Measurements from ENCODE around the gene KCNH2. TPM values are rescaled to one million over a fixed set of nuclear protein-coding genes. Genes with fewer than 3 reads are reported as not detected.

The KCNH2 gene
- total and polyA plus RNA-seq, 10 of the 15 experiments (the other 5 are each of a cell fraction or from before 2014, with no cell fraction given), result 0.04 to 0.24 (median 0.17) TPM; not detected in 6

DNA sequence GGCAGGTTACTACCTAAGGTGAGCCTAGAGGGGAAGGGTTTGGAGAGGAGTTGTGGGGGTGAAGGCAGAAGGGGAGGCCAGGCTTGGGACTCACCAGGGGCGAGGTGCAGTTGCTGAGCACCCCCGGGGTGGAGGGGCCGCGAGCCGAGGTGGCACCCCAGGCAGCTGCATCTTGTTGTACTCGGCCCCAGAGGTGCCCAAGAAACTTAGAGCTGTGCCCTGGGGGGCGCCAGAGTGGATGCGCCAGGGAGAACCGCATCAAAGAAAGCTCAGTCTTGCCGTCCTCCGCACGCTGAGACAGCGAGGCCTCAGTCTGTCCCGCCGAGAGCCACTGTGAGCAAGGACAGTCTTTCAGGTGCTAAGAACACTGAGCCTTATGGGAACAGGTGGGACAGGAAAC is 38.8 kb upstream of the KCNH2 start:
- no TSS peak for BruUV-seq (replicated peaks)
- ChIA-PET RAD21 (ENCODE audit: unreplicated experiment) (no interaction called here), SMC1A (ENCODE audit: uncharacterized antibody, unreplicated experiment) (no interaction called here), CTCF (interaction anchor here (1.1 to 1.9 kb wide), 3 partner anchors 11 to 54 kb away, joined by 4 to 5 read pairs (median 4); partner anchors contain the start of gene ABCB8), POLR2A (no interaction called here)
- H3K4me1 ChIP-seq (ENCODE audit: control insufficient read depth, insufficient read depth, low read length), result peaks cover 9% of the 10 kb centered on the region
- no peaks in the 10 kb centered on the region for H4K20me1 ChIP-seq (ENCODE audit: control insufficient read depth, insufficient read depth)
- no peak for TF ChIP-seq SRF (IDR thresholded peaks at IDR 0.05; ENCODE audit: low read depth in 2 of 2, low read length in 2 of 2)
- TF ChIP-seq, protein P1, sequence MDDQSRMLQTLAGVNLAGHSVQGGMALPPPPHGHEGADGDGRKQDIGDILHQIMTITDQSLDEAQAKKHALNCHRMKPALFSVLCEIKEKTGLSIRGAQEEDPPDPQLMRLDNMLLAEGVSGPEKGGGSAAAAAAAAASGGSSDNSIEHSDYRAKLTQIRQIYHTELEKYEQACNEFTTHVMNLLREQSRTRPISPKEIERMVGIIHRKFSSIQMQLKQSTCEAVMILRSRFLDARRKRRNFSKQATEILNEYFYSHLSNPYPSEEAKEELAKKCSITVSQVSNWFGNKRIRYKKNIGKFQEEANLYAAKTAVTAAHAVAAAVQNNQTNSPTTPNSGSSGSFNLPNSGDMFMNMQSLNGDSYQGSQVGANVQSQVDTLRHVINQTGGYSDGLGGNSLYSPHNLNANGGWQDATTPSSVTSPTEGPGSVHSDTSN (IDR thresholded peaks at IDR 0.05; ENCODE audit: insufficient replicate concordance, low read depth, low read length), result no peak
- no peaks in the 10 kb centered on the region for H3K9me3 ChIP-seq (replicated peaks; ENCODE audit: control insufficient read depth, insufficient read depth, low read length)
- H3K9ac ChIP-seq (ENCODE audit: control insufficient read depth, insufficient read depth, low read length), result no peak overlapping the region
- H3K27ac ChIP-seq (ENCODE audit: control insufficient read depth, insufficient read depth), result no peak overlapping the region
- no peak overlapping the region for H3K4me3 ChIP-seq
- in situ Hi-C loops (cut with MboI), result no loop called here
- H3K4me2 ChIP-seq (ENCODE audit: control insufficient read depth, insufficient read depth), result no peak overlapping the region
- DNase-seq (ENCODE audit: low read depth, low spot score) (no peak), FAIRE-seq (no peak), ATAC-seq (no peak)
- WGBS (ENCODE audit: insufficient coverage, insufficient replicate concordance, low lambda C conversion rate, missing lambda C conversion rate), result 70% methylated on average over 15 of the region's 15 CpGs
- H3K79me2 ChIP-seq (ENCODE audit: control insufficient read depth, insufficient read depth, low read length), result no peaks in the 10 kb centered on the region
- H3K27me3 ChIP-seq (replicated peaks in 1 of 2; ENCODE audit: control insufficient read depth in 2 of 2, insufficient read depth in 2 of 2, low read length in 1 of 2), result peaks cover 8 to 10% of the 10 kb centered on the region in 2 experiments; a peak in 3 of 4 replicates
- intact Hi-C loops (cut with micrococcal nuclease; ENCODE audit: unreplicated experiment), result no loop called here
- H3K36me3 ChIP-seq (ENCODE audit: control insufficient read depth in 2 of 2, insufficient read depth in 2 of 2, low read length in 1 of 2), result no peaks in the 10 kb centered on the region
- no peak overlapping the region for H2AFZ ChIP-seq (ENCODE audit: control insufficient read depth, low read depth, low read length)

DNA sequence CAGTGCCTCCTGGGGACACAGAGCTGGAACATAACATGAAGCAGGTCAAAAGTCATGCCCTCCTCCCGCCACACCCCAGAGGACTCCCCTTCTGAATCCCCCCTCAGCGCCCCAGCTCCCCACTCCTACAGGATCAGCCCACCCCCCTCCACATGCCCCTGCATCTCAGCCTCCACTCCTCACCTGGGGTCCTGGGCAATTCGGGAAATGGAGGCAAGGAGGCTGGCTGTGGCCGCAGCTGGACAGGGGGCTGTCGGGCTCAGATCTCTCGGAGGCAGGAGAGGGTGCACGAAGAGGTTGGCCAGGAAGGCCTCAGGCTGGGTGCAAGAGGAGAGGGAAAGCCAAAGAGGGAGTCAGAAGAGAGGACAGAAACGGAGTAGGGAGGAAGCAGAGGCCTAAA is 38.4 kb upstream of the KCNH2 start:
- H3K4me1 ChIP-seq (ENCODE audit: control insufficient read depth, insufficient read depth, low read length), result peaks cover 9% of the 10 kb centered on the region
- no peak for DNase-seq (ENCODE audit: low read depth, low spot score)
- ChIA-PET RAD21 (ENCODE audit: unreplicated experiment) (no interaction called here), POLR2A (no interaction called here), CTCF (interaction anchor here (1.1 to 1.9 kb wide), 3 partner anchors 12 to 54 kb away, joined by 4 to 5 read pairs (median 4); partner anchors contain the start of gene ABCB8), SMC1A (ENCODE audit: uncharacterized antibody, unreplicated experiment) (no interaction called here)
- BruUV-seq (replicated peaks), result no TSS peak
- no peak for ATAC-seq
- in situ Hi-C loops (cut with MboI) (no loop called here), intact Hi-C loops (cut with micrococcal nuclease; ENCODE audit: unreplicated experiment) (no loop called here)
- no peak overlapping the region for H3K4me3 ChIP-seq
- no peak overlapping the region for H3K9ac ChIP-seq (ENCODE audit: control insufficient read depth, insufficient read depth, low read length)
- TF ChIP-seq NR2C1 (IDR thresholded peaks at IDR 0.05) (no peak), SMARCA5 (IDR thresholded peaks at IDR 0.05) (no peak), TBL1XR1 (IDR thresholded peaks at IDR 0.05; ENCODE audit: low read depth, low read length) (no peak), ZBED1 (IDR thresholded peaks at IDR 0.05; ENCODE audit: borderline replicate concordance) (no peak), ASH2L (IDR thresholded peaks at IDR 0.05; ENCODE audit: borderline replicate concordance, low read depth) (no peak), SMAD1 (IDR thresholded peaks at IDR 0.05; ENCODE audit: low read depth, partially characterized antibody) (no peak)
- TF ChIP-seq, protein P2, sequence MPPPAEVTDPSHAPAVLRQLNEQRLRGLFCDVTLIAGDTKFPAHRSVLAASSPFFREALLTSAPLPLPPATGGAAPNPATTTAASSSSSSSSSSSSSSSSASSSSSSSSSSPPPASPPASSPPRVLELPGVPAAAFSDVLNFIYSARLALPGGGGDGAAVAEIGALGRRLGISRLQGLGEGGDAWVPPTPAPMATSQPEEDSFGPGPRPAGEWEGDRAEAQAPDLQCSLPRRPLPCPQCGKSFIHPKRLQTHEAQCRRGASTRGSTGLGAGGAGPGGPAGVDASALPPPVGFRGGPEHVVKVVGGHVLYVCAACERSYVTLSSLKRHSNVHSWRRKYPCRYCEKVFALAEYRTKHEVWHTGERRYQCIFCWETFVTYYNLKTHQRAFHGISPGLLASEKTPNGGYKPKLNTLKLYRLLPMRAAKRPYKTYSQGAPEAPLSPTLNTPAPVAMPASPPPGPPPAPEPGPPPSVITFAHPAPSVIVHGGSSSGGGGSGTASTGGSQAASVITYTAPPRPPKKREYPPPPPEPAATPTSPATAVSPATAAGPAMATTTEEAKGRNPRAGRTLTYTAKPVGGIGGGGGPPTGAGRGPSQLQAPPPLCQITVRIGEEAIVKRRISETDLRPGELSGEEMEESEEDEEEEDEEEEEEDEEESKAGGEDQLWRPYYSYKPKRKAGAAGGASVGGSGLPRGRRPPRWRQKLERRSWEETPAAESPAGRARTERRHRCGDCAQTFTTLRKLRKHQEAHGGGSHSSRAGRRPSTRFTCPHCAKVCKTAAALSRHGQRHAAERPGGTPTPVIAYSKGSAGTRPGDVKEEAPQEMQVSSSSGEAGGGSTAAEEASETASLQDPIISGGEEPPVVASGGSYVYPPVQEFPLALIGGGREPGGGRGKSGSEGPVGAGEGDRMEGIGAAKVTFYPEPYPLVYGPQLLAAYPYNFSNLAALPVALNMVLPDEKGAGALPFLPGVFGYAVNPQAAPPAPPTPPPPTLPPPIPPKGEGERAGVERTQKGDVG (CRISPR knock-in tag; IDR thresholded peaks at IDR 0.05), result no peak
- H3K4me2 ChIP-seq (ENCODE audit: control insufficient read depth, insufficient read depth), result no peak overlapping the region
- peaks cover 8 to 10% of the 10 kb centered on the region in 2 experiments; a peak in 3 of 4 replicates for H3K27me3 ChIP-seq (replicated peaks in 1 of 2; ENCODE audit: control insufficient read depth in 2 of 2, insufficient read depth in 2 of 2, low read length in 1 of 2)
- H3K36me3 ChIP-seq (ENCODE audit: control insufficient read depth in 2 of 2, insufficient read depth in 2 of 2, low read length in 1 of 2), result no peaks in the 10 kb centered on the region
- no peaks in the 10 kb centered on the region for H3K79me2 ChIP-seq (ENCODE audit: control insufficient read depth, insufficient read depth, low read length)
- no peak for FAIRE-seq
- no peaks in the 10 kb centered on the region for H3K9me3 ChIP-seq (replicated peaks; ENCODE audit: control insufficient read depth, insufficient read depth, low read length)
- WGBS (ENCODE audit: insufficient coverage, insufficient replicate concordance, low lambda C conversion rate, missing lambda C conversion rate), result 46% methylated on average over 5 of the region's 8 CpGs
- H3K27ac ChIP-seq (ENCODE audit: control insufficient read depth, insufficient read depth), result no peak overlapping the region
- H2AFZ ChIP-seq (ENCODE audit: control insufficient read depth, low read depth, low read length), result no peak overlapping the region
- H4K20me1 ChIP-seq (ENCODE audit: control insufficient read depth, insufficient read depth), result no peaks in the 10 kb centered on the region
